ENCODE results near the gene PHETA1. TPM values are rescaled to one million over a fixed set of nuclear protein-coding genes. Genes with fewer than 3 reads are reported as not detected.
A peak's percentile ranks its signal among the peaks of the same experiment; 100 is the strongest.

PHETA1 gene
- total and polyA plus RNA-seq, 2 donors (not counting 1 experiment from before 2014, with no cell fraction given): 7.4 to 9.4 TPM

GRCh38 chr12:111390910-111391309 lies 22.0 kb upstream of the PHETA1 start:
- H3K9me3 ChIP-seq (ENCODE audit: control extremely low read depth in 1 of 3, control insufficient read depth in 2 of 3, insufficient read depth in 1 of 3, low read length in 2 of 3): no peaks in the 10 kb centered on the region
- Mint-ChIP-seq H3K9me3 (ENCODE audit: insufficient read depth) (no peaks in the 10 kb centered on the region), H3K4me3 (no peak overlapping the region), H3K27ac (no peak overlapping the region), H3K27me3 (no peaks in the 10 kb centered on the region), H3K4me1 (peaks cover 15% of the 10 kb centered on the region)
- H3K36me3 ChIP-seq (replicated peaks in 1 of 2; ENCODE audit: control extremely low read depth in 1 of 2, control insufficient read depth in 1 of 2, extremely low read depth in 1 of 2, insufficient read depth in 2 of 2, low read length in 1 of 2): no peaks in the 10 kb centered on the region
- POLR2A ChIA-PET: no interaction called here
- no peak overlapping the region for H3K27ac ChIP-seq (ENCODE audit: low read length in 2 of 2)
- 85% methylated on average over 9 of the region's 9 CpGs for WGBS (ENCODE audit: insufficient coverage)
- CTCF ChIA-PET: interaction anchor here (0.7 to 2.0 kb wide), 2 partner anchors 60 to 61 kb away, joined by 3 to 8 read pairs; no protein-coding TSS in a partner anchor
- no peak for TF ChIP-seq CTCF (IDR thresholded peaks at IDR 0.05)
- TF ChIP-seq EZH2 (IDR thresholded peaks at IDR 0.05; ENCODE audit: borderline replicate concordance, insufficient read depth, low read depth, low read length, poor library complexity, severe bottlenecking): no peak
- H3K79me2 ChIP-seq (ENCODE audit: control insufficient read depth, insufficient read depth, low read length): no peaks in the 10 kb centered on the region
- H3K27me3 ChIP-seq (replicated peaks in 1 of 4; ENCODE audit: control extremely low read depth in 1 of 4, control insufficient read depth in 3 of 4, insufficient read depth in 4 of 4, low read length in 3 of 4): no peaks in the 10 kb centered on the region
- intact Hi-C loops (cut with micrococcal nuclease): no loop called here
- DNase-seq (no peak), ATAC-seq (ENCODE audit: low read depth) (no peak)
- no peak overlapping the region for H3K4me2 ChIP-seq (replicated peaks; ENCODE audit: low read depth, low read length, poor library complexity, severe bottlenecking)
- no peaks in the 10 kb centered on the region for H4K20me1 ChIP-seq (ENCODE audit: control insufficient read depth, insufficient read depth, low read length, poor library complexity, severe bottlenecking)
- H3K4me1 ChIP-seq (ENCODE audit: control insufficient read depth in 2 of 2, insufficient read depth in 2 of 2, low read length in 2 of 2): peaks cover 0 to 12% of the 10 kb centered on the region in 2 donors
- no peak overlapping the region for H3K9ac ChIP-seq (ENCODE audit: low read length)
- H2AFZ ChIP-seq (ENCODE audit: insufficient read depth, low read depth, low read length, poor library complexity, severe bottlenecking): no peak overlapping the region
- no peak overlapping the region for H3K4me3 ChIP-seq (ENCODE audit: control extremely low read depth in 1 of 5, extremely low read depth in 1 of 5, insufficient read depth in 1 of 5, low read depth in 2 of 5, low read length in 4 of 5)

GRCh38 chr12:111389635-111390034 lies 20.7 kb upstream of the PHETA1 start:
- Histone ChIP-seq H3K9ac (ENCODE audit: low read length) (no peak overlapping the region), H3K4me3 (ENCODE audit: control extremely low read depth in 1 of 5, extremely low read depth in 1 of 5, insufficient read depth in 1 of 5, low read depth in 2 of 5, low read length in 4 of 5) (no peak overlapping the region), H3K36me3 (replicated peaks in 1 of 2; ENCODE audit: control extremely low read depth in 1 of 2, control insufficient read depth in 1 of 2, extremely low read depth in 1 of 2, insufficient read depth in 2 of 2, low read length in 1 of 2) (no peaks in the 10 kb centered on the region), H3K27ac (ENCODE audit: low read length in 2 of 2) (no peak overlapping the region), H3K4me2 (replicated peaks; ENCODE audit: low read depth, low read length, poor library complexity, severe bottlenecking) (peak overlapping the region; percentile 38), H3K79me2 (ENCODE audit: control insufficient read depth, insufficient read depth, low read length) (no peaks in the 10 kb centered on the region), H3K27me3 (replicated peaks in 1 of 4; ENCODE audit: control extremely low read depth in 1 of 4, control insufficient read depth in 3 of 4, insufficient read depth in 4 of 4, low read length in 3 of 4) (no peaks in the 10 kb centered on the region), H3K4me1 (ENCODE audit: control insufficient read depth in 2 of 2, insufficient read depth in 2 of 2, low read length in 2 of 2) (peaks cover 0 to 12% of the 10 kb centered on the region in 2 donors), H3K9me3 (ENCODE audit: control extremely low read depth in 1 of 3, control insufficient read depth in 2 of 3, insufficient read depth in 1 of 3, low read length in 2 of 3) (no peaks in the 10 kb centered on the region), H2AFZ (ENCODE audit: insufficient read depth, low read depth, low read length, poor library complexity, severe bottlenecking) (no peak overlapping the region), H4K20me1 (ENCODE audit: control insufficient read depth, insufficient read depth, low read length, poor library complexity, severe bottlenecking) (no peaks in the 10 kb centered on the region)
- TF ChIP-seq EZH2 (IDR thresholded peaks at IDR 0.05; ENCODE audit: borderline replicate concordance, insufficient read depth, low read depth, low read length, poor library complexity, severe bottlenecking): no peak
- no peak for TF ChIP-seq CTCF (IDR thresholded peaks at IDR 0.05)
- intact Hi-C loops (cut with micrococcal nuclease): no loop called here
- Mint-ChIP-seq H3K4me3 (peak overlapping the region; percentile 40), H3K9me3 (ENCODE audit: insufficient read depth) (no peaks in the 10 kb centered on the region), H3K27ac (no peak overlapping the region), H3K4me1 (peaks cover 15% of the 10 kb centered on the region), H3K27me3 (no peaks in the 10 kb centered on the region)
- 50% methylated on average over 4 of the region's 7 CpGs for WGBS (ENCODE audit: insufficient coverage)
- DNase-seq (no peak), ATAC-seq (ENCODE audit: low read depth) (peak; percentile 67)
- CTCF ChIA-PET: interaction anchor here (0.9 to 2.0 kb wide), 2 partner anchors 59 to 62 kb away, joined by 3 to 8 read pairs; no protein-coding TSS in a partner anchor
- POLR2A ChIA-PET: no interaction called here
